ENCODE data around the gene LRRC74B. TPM values are rescaled to one million over a fixed set of nuclear protein-coding genes. Genes with fewer than 3 reads are reported as not detected.
"Not testable (repeated sequence)": the region's sequence is repeated elsewhere in the genome, so short reads cannot be mapped to it uniquely, and the experiment has no call there.

Gene LRRC74B
- total and polyA plus RNA-seq, 7 donors: 0.22 to 0.51 (median 0.30) TPM; not detected in 4

DNA sequence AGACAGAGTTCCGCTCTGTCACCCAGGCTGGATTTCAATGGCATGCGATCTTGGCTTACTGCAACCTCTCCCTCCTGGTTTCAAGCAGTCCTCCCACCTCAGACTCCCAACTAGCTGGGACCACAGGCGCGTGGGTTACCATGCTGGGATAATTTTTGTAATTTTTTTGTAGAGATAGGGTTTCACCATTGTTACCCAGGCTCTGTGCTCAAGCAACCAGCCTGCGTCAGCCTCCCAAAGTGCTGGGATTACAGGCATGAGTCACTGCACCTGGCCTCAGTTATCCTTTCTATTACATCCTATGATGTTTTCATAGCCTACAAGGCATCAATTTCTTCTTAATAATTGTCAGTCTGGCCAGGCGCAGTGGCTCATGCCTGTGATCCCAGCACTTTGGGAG is 36.5 kb downstream of the LRRC74B start:
- Histone ChIP-seq H3K9me3 (no peaks in the 10 kb centered on the region), H3K27ac (no peak overlapping the region), H3K4me3 (no peak overlapping the region), H3K36me3 (ENCODE audit: insufficient read depth in 1 of 2, low read depth in 1 of 2) (no peaks in the 10 kb centered on the region), H3K27me3 (ENCODE audit: insufficient read depth in 3 of 3, low read length in 2 of 3) (peaks cover 0 to under 1% (median 0%) of the 10 kb centered on the region in 3 donors), H3K4me1 (no peaks in the 10 kb centered on the region)
- intact Hi-C loops (cut with DNase I): no loop called here
- WGBS, 3 donors: 58 to 61% (median 58%) methylated on average over 6 of the region's 6 CpGs
- no peak for ATAC-seq
- TF ChIP-seq, protein P1, sequence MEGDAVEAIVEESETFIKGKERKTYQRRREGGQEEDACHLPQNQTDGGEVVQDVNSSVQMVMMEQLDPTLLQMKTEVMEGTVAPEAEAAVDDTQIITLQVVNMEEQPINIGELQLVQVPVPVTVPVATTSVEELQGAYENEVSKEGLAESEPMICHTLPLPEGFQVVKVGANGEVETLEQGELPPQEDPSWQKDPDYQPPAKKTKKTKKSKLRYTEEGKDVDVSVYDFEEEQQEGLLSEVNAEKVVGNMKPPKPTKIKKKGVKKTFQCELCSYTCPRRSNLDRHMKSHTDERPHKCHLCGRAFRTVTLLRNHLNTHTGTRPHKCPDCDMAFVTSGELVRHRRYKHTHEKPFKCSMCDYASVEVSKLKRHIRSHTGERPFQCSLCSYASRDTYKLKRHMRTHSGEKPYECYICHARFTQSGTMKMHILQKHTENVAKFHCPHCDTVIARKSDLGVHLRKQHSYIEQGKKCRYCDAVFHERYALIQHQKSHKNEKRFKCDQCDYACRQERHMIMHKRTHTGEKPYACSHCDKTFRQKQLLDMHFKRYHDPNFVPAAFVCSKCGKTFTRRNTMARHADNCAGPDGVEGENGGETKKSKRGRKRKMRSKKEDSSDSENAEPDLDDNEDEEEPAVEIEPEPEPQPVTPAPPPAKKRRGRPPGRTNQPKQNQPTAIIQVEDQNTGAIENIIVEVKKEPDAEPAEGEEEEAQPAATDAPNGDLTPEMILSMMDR (IDR thresholded peaks at IDR 0.05): no peak
- DNase-seq: no peak

DNA sequence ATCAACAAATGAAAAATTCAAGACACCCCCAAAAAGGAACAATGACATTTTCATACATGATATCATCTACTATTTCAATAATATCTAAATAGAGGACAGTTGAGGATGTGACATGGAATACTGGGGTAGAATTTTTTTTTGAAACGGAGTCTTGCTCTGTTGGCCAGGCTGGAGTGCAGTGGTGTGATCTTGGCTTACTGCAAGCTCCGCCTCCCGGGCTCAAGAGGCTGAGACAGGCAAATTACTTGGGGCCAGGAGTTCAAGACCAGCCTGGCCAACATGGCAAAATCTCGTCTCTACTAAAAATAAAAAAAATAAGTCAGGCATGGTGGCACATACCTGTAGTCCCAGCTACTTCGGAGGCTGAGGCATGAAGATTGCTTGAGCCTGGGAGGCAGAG is 41.4 kb downstream of the LRRC74B start:
- intact Hi-C loops (cut with DNase I): no loop called here
- Histone ChIP-seq H3K4me1 (no peaks in the 10 kb centered on the region), H3K36me3 (ENCODE audit: insufficient read depth in 1 of 2, low read depth in 1 of 2) (no peaks in the 10 kb centered on the region), H3K27ac (no peak overlapping the region), H3K4me3 (no peak overlapping the region), H3K9me3 (no peaks in the 10 kb centered on the region), H3K27me3 (ENCODE audit: insufficient read depth in 3 of 3, low read length in 2 of 3) (peaks cover 0 to 3% (median 0%) of the 10 kb centered on the region in 3 donors)
- DNase-seq: no peak
- TF ChIP-seq, protein P1 (IDR thresholded peaks at IDR 0.05): no peak
- no peak for ATAC-seq
- 76 to 84% (median 82%) methylated on average over 5 of the region's 5 CpGs for WGBS, 3 donors

DNA sequence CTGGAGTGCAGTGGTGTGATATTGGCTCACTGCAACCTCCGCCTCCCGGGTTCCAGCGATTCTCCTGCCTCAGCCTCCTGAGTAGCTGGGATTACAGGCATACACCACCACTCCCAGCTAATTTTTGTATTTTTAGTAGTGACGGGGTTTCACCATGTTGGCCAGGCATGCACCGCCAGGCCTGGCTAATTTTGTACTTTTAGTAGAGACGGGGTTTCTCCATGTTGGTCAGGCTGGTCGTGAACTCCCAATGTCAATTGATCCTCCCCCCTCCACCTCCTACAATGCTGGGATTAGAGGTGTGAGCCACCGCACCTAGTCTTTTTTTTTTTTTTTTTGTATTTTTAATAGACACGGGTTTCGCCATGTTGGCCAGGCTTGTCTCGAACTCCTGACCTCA is 42.2 kb downstream of the LRRC74B start:
- ATAC-seq; H3K9me3 ChIP-seq; H3K27me3 ChIP-seq (ENCODE audit: insufficient read depth in 3 of 3, low read length in 2 of 3); DNase-seq; H3K4me1 ChIP-seq; H3K36me3 ChIP-seq (ENCODE audit: insufficient read depth in 1 of 2, low read depth in 1 of 2); intact Hi-C loops (cut with DNase I); H3K4me3 ChIP-seq; H3K27ac ChIP-seq: not testable (repeated sequence)
- 87 to 96% (median 91%) methylated on average over 11 of the region's 11 CpGs for WGBS, 3 donors

DNA sequence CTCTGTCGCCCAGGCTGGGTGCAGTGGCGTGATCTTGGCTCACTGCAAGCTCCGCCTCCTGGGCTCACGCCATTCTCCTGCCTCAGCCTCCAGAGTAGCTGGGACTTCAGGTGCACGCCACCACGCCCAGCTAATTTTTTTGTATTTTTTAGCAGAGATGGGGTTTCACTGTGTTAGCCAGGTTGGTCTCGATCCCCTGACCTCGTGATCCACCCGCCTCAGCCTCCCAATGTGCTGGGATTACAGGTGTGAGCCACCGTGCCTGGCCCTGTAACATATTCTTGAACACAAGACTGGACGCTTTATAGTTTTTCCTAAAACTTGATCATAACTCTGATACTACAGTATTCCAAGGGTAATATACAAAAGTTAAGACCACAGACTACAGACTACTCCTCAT is 45.5 kb downstream of the LRRC74B start:
- ATAC-seq; H3K36me3 ChIP-seq (ENCODE audit: insufficient read depth in 1 of 2, low read depth in 1 of 2); H3K27ac ChIP-seq; intact Hi-C loops (cut with DNase I); DNase-seq; H3K9me3 ChIP-seq; H3K4me3 ChIP-seq; H3K27me3 ChIP-seq (ENCODE audit: insufficient read depth in 3 of 3, low read length in 2 of 3); H3K4me1 ChIP-seq: not testable (repeated sequence)
- 80 to 89% (median 84%) methylated on average over 11 of the region's 11 CpGs for WGBS, 3 donors

DNA sequence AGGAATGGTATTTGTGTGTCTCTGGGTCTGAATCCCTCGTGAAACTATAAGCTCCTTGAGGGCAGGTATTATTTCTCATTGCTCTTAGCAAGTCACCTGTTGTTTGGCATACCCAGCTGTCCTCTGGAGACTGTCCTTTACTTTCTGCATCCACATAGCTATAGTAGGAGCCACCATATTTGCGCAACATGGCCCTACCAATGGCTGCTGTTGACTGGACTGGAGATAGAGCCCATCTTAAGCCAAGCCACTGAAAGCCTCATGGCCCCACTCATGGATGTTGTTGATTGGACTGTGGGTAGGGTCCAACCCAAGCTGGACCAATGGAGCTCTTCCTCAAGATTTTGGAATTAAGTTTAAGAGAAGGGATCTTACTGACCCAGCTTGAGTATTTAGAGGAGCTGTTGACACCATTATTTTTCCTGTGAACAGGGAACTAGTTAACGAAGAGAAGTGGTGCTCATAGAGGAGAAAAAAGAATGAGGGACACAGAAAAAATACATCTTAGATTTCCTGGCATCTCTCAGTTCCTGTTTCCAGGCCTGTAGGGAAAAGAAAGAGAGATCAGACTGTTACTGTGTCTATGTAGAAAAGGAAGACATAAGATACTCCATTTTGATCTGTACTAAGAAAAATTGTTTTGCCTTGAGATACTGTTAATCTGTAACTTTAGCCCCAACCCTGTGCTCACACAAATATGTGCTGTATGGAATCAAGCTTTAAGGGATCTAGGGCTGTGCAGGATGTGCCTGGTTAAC is 47.2 kb downstream of the LRRC74B start:
- TF ChIP-seq, protein P1 (IDR thresholded peaks at IDR 0.05): no peak
- Histone ChIP-seq H3K4me1 (no peaks in the 10 kb centered on the region), H3K36me3 (ENCODE audit: insufficient read depth in 1 of 2, low read depth in 1 of 2) (no peaks in the 10 kb centered on the region), H3K4me3 (no peak overlapping the region), H3K9me3 (peaks cover 2% of the 10 kb centered on the region), H3K27ac (no peak overlapping the region), H3K27me3 (ENCODE audit: insufficient read depth in 3 of 3, low read length in 2 of 3) (no peaks in the 10 kb centered on the region)
- ATAC-seq: no peak
- intact Hi-C loops (cut with DNase I): no loop called here
- 84 to 91% (median 86%) methylated on average over 3 of the region's 3 CpGs for WGBS, 3 donors
- no peak for DNase-seq

DNA sequence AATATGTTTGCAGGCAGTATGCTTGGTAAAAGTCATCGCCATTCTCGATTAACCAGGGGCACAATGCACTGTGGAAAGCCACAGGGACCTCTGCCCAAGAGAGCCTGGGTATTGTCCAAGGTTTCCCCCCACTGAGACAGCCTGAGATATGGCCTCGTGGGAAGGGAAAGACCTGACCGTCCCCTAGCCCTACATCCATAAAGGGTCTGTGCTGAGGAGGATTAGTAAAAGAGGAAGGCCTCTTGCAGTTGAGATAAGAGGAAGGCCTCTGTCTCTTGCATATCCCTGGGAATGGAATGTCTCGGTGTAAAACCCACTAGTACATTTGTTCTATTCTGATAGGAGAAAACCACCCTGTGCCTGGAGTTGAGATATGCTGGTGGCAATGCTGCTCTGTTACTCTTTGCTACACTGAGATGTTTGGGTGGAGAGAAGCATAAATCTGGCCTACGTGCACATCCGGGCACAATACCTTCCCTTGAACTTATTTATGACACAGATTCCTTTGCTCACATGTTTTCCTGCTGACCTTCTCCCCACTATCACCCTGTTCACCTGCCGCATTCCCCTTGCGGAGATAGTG is 47.9 kb downstream of the LRRC74B start:
- DNase-seq; H3K4me3 ChIP-seq; H3K36me3 ChIP-seq (ENCODE audit: insufficient read depth in 1 of 2, low read depth in 1 of 2); intact Hi-C loops (cut with DNase I); H3K27me3 ChIP-seq (ENCODE audit: insufficient read depth in 3 of 3, low read length in 2 of 3); H3K27ac ChIP-seq; H3K4me1 ChIP-seq; ATAC-seq; H3K9me3 ChIP-seq: not testable (repeated sequence)
- 74 to 78% (median 78%) methylated on average over 9 of the region's 9 CpGs for WGBS, 3 donors
